GM04503 (cell line): ENCODE measurements around the gene RCN2.

Experiments used
- DNase-seq: peaks from one replicate; pipeline ENCODE4 v3.0.0-alpha.2; 2012; ENCODE audit warnings: low read depth

RCN2 gene

DNA sequence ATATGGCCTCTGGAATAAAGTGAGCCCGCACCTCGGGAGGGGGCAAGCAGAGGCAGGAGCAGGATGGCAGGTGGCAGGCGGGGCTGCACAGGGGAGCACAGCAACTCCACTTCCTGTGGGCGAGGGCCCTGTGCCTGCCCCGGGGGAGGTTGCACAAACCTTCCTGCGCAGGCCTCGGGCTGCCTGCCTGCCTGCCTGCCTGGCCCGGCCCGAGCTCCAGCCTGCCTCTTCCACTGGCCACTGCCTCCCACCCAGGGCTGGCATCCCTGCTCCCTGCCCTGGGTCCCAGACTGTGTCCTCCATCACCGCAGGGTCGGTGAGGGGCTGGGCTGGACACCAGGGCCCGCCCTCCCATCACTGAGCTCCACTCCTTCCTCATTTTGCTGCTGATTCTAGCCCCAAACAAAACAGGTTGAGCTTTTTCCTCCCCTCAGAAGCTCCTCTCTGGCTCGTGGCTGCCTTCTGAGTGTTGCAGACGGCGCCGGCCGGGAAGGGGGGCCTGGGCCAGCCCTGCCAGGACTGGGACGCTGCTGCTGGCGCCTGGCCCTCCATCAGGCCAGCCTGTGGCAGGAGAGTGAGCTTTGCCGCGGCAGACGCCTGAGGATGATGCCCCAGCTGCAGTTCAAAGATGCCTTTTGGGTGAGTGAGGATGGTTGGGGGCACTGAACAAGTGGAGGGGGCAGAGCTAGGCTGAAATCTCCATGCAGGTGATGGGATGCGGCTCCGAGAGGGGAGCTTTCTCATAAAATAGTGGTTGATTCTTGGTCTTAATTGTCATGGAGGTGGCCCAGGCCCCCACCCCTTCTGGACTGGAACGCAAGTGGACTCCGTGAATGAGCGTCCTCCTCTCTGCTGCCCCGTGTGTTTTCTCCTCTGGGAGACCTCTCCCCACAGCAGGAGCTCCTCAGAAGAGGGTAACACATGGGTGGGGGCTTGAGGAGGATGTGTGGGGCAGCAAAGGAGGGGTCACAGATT lies 63.7 kb downstream of the RCN2 start, which contains the start of gene PSTPIP1:
Gene PSTPIP1, plus strand, starts transcription at position 156 of the 975 bp plus-strand sequence. Its CDS starts 448 bp downstream, at position 604.
- no peak for DNase-seq

DNA sequence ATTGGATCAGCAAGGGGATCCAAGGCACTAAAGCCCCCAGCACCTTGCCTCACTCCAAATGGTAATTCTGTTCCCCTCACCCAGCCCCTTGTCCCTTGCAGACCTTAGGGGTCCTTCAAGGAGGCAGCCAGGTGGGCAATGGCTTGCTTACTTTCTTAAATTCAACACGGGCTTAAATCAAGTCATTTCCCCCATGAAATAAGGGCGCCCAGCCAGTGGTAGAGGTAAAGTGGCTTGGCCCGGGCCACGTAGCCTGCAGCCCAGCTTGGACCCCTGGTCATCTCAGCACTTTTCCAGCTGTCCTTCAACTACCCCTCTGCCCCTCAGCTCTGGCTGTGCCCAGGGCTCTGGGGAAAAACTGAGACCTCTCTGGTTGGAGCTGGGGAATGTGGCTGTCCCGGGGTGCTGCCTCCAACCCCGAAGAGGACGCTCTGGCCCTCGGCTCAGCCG lies 64.6 kb downstream of the RCN2 start:
- DNase-seq: no peak

- no peak for DNase-seq
Observed at GRCh38 chr15:76996526-76997401, 65.2 kb downstream of the RCN2 start.

DNA sequence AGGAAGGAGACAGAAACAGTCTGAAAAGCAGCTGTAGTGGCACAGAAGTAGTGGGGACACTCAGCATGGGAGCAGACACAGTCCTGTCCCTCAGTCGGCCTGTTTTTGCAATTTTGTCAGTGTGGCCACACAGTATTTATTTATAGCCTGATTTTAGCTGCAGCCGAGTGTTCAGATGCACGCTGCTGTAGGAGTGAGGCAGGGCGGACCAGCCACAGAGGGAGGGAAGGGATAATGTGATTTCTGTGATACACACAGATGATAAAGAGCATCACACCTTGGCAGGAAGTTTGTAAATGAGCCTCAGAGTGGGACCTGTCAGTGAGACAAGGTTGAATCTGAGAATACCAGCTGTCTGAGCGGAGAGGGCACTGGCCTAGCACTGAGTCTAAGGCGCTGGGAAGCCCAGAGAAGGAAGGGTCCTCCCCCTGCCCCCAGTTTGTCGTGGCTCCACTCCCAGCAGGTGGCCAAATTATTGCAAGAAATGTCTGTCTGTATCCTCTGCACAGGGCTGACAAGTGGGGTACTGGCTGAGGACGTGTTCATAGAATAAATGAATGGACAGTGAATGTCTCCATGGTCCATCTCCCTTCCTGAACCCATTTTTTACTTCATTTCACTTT lies 67.2 kb downstream of the RCN2 start:
- no peak for DNase-seq

DNA sequence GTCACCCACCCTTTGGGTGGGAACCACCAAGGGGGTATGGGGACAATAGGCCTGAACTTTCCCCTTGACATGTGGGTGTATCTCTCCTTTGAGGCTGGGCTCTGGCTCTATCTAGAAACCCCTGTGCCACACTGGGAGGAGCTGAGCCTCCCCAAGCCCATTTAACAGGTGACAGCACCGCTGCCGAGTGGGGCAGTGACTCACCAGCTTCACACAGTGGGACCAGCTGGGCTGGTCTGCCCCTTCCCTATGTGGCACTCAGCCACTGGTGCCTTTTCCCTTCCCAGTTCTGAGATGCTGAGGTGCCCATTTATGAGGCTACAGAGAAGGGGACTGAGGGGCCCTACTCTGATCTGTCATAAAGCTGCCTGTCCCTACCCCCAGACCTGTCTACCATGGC lies 68.4 kb downstream of the RCN2 start:
- DNase-seq: no peak

DNA sequence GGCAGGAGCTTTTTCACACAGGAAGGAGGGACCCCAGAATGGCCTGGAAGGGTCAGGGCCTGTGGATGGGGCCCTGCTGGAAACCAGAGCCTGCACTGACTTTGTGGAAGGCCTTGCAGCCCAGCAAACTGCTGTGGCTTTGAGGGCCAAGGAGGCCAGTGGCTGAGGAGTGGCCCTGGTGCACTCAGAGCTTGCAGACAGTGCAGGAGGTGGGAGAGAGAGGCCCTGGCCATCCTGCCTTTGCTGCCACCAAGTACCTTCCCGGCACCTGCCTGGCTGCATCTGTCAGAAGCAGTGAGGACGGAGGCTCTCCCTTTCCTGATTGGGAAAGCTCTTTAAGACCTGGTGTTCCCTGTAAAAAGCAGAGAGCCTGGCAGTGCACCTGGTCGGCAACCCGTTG lies 69.8 kb downstream of the RCN2 start:
- no peak for DNase-seq

DNA sequence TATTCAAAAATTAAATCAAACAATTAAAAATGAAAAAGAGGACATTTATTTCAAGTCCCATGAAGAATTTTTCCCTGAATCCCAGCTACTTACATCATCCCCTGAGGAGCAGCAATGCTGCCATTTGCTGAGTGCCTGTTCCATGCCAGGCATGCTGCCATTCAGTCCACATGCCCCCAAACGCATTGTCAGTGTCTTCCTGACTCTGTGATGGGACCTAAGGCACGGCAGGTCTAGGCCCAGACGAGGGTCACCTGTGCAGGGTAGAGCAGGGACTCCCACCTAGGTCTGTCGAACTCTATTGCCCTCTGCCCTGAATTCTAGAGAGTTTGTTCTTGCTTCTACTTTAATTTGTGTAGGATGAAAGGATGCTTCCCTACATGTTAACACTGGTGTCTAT lies 70.4 kb downstream of the RCN2 start:
- DNase-seq: no peak

DNA sequence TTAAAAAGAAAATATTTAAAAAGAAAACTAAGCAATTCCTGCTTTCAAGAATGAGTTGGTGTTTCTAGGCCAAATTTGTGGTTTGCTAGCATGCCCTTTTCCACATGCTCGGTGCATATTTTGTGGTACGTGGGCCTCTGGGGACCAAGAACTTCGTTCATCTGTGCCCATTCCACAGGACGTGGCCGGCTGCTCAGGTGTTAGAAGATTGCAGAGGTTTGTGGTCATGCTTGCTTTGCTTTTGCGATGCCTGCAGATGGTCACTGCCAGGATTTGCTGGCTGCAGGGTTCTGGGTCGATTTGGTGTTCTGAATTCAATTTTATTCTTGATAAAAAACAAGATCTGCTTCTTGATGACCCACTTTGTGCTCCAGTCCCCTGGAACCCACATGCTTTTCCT lies 70.9 kb downstream of the RCN2 start:
- no peak for DNase-seq

DNA sequence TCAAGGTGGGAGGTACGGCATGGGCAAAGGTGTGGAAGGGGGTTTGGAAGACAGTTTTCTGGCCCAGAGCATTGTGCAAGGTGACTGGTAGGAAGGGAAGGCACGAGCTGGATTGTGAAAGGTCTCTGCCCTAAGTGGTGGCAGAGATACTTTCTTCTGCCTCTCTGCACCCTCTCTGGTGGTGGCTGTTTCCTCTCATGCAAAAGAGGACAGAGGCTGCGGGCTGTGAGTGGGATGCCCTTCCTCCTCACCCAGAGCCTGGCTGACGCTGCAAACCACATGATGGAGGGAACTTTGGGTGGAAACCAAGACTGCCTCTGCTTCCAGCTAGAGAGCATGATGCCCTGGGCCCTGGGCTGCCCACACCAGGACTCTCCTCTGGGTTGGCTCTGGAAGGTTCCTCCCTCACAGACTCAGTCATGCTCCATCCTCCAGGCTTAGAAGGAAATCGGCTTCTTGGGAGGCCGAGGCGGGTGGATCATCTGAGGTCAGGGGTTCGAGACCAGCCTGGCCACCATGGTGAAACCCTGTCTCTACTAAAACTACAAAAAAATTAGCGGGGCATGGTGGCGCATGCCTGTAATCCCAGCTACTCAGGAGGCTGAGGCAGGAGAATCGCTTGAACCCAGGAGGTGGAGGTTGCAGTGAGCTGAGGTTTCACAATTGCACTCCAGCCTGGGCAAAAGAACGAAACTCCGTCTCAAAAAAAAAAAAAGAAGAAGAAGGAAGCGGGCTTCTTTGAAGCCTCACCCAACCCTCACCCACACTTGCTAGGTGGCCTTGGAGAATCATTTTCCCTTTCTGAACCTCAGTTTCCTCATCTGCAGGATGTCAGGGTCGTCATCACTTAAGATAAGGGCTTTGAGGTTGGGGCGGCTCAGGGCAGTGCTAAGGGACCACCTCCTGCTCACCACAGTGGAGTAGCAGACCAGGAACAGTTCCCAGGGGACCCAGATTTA lies 71.7 kb downstream of the RCN2 start:
- DNase-seq: no peak
